Naive thymus-derived CD8-positive, alpha-beta T cell (primary cell): ENCODE results near the gene WNK3. TPM values are rescaled to one million over a fixed set of nuclear protein-coding genes. Genes with fewer than 3 reads are reported as not detected.
"Not testable (repeated sequence)": the region's sequence is repeated elsewhere in the genome, so short reads cannot be mapped to it uniquely, and the experiment has no call there.

Experiments used
- ATAC-seq, 2 donors: fragments of 150-1000 bp; cut with Tn5 transposase in 1 of 2; sonication (Bioruptor Pico), chemical (Tn5 transposase) in 1 of 2; 1 replicate in 1 of 2; 2 replicates in 1 of 2; pipeline ENCODE4 v1.10.0; 2021; ENCODE audit warnings: mild to moderate bottlenecking in 2 of 2, moderate library complexity in 2 of 2
- POLR2A ChIA-PET: fragments of 350-600 bp; sonication (Branson Sonifier 250); formaldehyde crosslinking; loops from one replicate; lab custom pipeline; 2021; ENCODE audit warnings: antibody characterized with exemption; lab: Charles Lee
- DNase-seq, 10 donors: peaks; one replicate each; pipeline versions ENCODE4 v3.0.0 to v3.0.0-alpha.2; 2020 to 2022
- H3K27ac Mint-ChIP-seq, 10 donors: one replicate each; pipeline ENCODE4 v1.8.0; 2020 to 2022; ENCODE audit warnings: mild to moderate bottlenecking in 10 of 10, mixed read lengths in 10 of 10, moderate library complexity in 4 of 10, inconsistent platforms in 1 of 10
- H3K27me3 Mint-ChIP-seq, 5 donors: one replicate each; pipeline ENCODE4 v1.8.0; 2021 to 2022; ENCODE audit warnings: mixed read lengths in 5 of 5
- H3K36me3 Mint-ChIP-seq, 3 donors: one replicate each; pipeline ENCODE4 v1.8.0; 2020 to 2022; ENCODE audit warnings: mixed read lengths in 3 of 3, mild to moderate bottlenecking in 2 of 3, inconsistent platforms in 1 of 3
- H3K4me1 Mint-ChIP-seq, 4 donors: one replicate each; pipeline ENCODE4 v1.8.0; 2021 to 2022; ENCODE audit warnings: mixed read lengths in 4 of 4
- H3K4me3 Mint-ChIP-seq, 10 donors: one replicate each; pipeline ENCODE4 v1.8.0; 2020 to 2022; ENCODE audit warnings: mild to moderate bottlenecking in 10 of 10, mixed read lengths in 10 of 10, moderate library complexity in 6 of 10, inconsistent platforms in 1 of 10
- H3K9me3 Mint-ChIP-seq, 9 donors: one replicate each; pipeline ENCODE4 v1.8.0; 2020 to 2022; ENCODE audit warnings: mixed read lengths in 9 of 9, mild to moderate bottlenecking in 3 of 9, inconsistent platforms in 1 of 9, moderate library complexity in 1 of 9
- polyA plus RNA-seq, 3 donors: library from polyadenylated mRNA; unstranded; fragments of 300-500 nt; fragmentation: Illumina TruSeq; gene quantifications; one replicate each; pipeline ENCODE4 v1.2.3, GENCODE V29; 2021
- total RNA-seq, 8 experiments: library from RNA in 2 of 8; stranded (reverse) in 2 of 8; gene quantifications; one replicate each; pipeline ENCODE4 v1.2.3 and lab custom pipeline; 2021 to 2026

The WNK3 gene
- total RNA-seq = 1 to 10 TPM in 1 of 2 experiments, under 1 TPM in 1; 0.88 to 1.2 TPM
- polyA plus RNA-seq = under 1 TPM; 0.25 to 0.46 (median 0.26) TPM
- total RNA-seq (lab: John Stamatoyannopoulos, UW) = 2.1 to 4.4 (median 2.8) reads per million in 6 experiments

GRCh38 chrX:54357414-54358377, at the start of gene WNK3:
TSS of gene WNK3 (minus strand) at chrX:54358046.
- Mint-ChIP-seq H3K9me3 (peaks cover 0 to 3% (median 0%) of the 10 kb centered on the region in 9 donors), H3K4me1 (peaks cover 11 to 22% (median 21%) of the 10 kb centered on the region in 4 donors), H3K27ac (peak within 1 kb of the TSS in 8 of 10 donors; percentile 37 to 85 (median 68)), H3K4me3 (peak within 1 kb of the TSS; percentile 81 to 97 (median 90)), H3K36me3 (no peaks in the 10 kb centered on the region), H3K27me3 (peaks cover 8 to 31% (median 18%) of the 10 kb centered on the region in 5 donors)
- POLR2A ChIA-PET = interaction anchor here (0.8 kb wide), 1 partner anchor 82 kb away, joined by 3 read pairs; the partner anchor contains the start of gene TSR2
- DNase-seq = peak; percentile 4 to 68 (median 26)
- ATAC-seq = peak; percentile 70 to 80

DNA sequence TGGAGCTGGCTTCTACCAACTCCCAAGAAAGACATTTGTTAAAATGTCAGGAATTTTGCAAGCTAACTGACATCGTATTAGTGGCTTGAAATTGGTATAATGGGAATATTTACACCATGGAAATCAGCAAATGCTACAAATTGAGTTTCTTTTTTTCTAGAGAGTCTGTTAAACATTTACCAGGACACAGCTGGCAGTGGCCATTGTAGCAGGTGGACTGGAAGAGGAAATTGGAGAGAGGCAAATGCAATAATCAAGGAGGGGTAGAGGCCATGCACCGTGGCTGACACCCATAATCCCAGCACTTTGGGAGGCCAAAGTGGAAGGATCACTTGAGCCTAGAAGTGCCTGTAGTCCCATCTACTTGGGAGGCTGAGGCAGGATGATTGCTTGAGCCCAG, 49.4 kb upstream of the WNK3 start:
- no peak for ATAC-seq
- H3K27me3 Mint-ChIP-seq = peaks cover 5 to 18% (median 10%) of the 10 kb centered on the region in 5 donors
- no peak for DNase-seq
- peaks cover 0 to 9% (median 4%) of the 10 kb centered on the region in 4 donors for H3K4me1 Mint-ChIP-seq
- POLR2A ChIA-PET = no interaction called here
- no peaks in the 10 kb centered on the region for H3K36me3 Mint-ChIP-seq
- H3K4me3 Mint-ChIP-seq = no peak overlapping the region
- no peaks in the 10 kb centered on the region for H3K9me3 Mint-ChIP-seq
- no peak overlapping the region for H3K27ac Mint-ChIP-seq

DNA sequence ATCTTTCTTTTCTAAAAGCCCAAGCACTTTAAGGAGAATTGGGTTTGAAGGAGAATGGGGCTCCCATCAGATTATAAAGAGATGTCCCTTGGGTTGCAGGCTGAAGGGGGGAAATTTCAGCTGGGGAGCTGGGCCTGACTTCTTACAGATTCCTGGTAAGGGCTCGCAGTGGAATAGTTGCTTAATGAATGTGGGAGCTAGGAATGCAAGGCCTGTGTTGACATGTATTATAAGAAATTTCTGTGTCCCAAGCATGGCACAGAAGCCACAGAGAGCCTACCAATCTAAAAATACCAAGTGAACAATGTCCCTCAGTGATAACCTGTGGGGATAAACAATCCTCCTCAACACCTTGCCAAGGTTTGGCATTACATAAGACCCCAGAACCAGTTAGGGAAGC, 39.3 kb upstream of the WNK3 start:
- H3K4me1 Mint-ChIP-seq = no peaks in the 10 kb centered on the region
- no peak overlapping the region for H3K4me3 Mint-ChIP-seq
- ATAC-seq = no peak
- no peaks in the 10 kb centered on the region for H3K36me3 Mint-ChIP-seq
- POLR2A ChIA-PET = no interaction called here
- peaks cover 0 to 6% (median 0%) of the 10 kb centered on the region in 9 donors for H3K9me3 Mint-ChIP-seq
- peak overlapping the region in 1 of 10 donors; percentile 56 for H3K27ac Mint-ChIP-seq
- no peak for DNase-seq
- peaks cover 0 to 4% (median 0%) of the 10 kb centered on the region in 5 donors for H3K27me3 Mint-ChIP-seq

DNA sequence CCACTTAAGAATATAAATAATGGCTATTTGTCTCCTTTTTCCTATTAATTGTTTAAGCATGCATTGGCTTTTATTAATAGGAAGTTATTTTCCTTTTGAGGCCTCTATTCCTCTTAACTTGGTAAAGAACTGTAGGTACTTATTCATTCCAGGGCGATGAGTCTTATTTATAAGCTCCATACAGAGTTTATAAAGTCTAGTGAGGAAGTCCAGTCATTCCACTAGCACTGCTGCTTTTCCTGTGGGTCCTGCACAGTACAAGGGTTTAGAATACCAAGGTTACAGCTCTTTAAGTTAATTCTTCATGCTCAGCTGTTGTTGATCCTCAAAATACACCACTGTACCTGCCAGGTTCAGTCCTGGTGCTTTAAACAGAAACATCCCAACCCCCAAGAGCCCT, 28.5 kb upstream of the WNK3 start:
- POLR2A ChIA-PET = interaction anchor here (1.0 kb wide), 1 partner anchor 8 kb away, joined by 5 read pairs; no protein-coding TSS in a partner anchor
- no peak for ATAC-seq
- Mint-ChIP-seq H3K4me1 (no peaks in the 10 kb centered on the region), H3K4me3 (no peak overlapping the region), H3K27ac (no peak overlapping the region), H3K27me3 (no peaks in the 10 kb centered on the region), H3K36me3 (no peaks in the 10 kb centered on the region), H3K9me3 (no peaks in the 10 kb centered on the region)
- no peak for DNase-seq

GRCh38 chrX:54384661-54385060, 26.8 kb upstream of the WNK3 start:
- H3K36me3 Mint-ChIP-seq, H3K4me1 Mint-ChIP-seq, DNase-seq, H3K9me3 Mint-ChIP-seq, ATAC-seq, H3K4me3 Mint-ChIP-seq, POLR2A ChIA-PET, H3K27me3 Mint-ChIP-seq: not testable (repeated sequence)
- H3K27ac Mint-ChIP-seq = peak overlapping the region in 1 of 10 donors; percentile 17

- Mint-ChIP-seq H3K27me3 (peaks cover 8 to 31% (median 18%) of the 10 kb centered on the region in 5 donors), H3K9me3 (peaks cover 0 to 1% (median 0%) of the 10 kb centered on the region in 9 donors), H3K4me3 (peak overlapping the region; percentile 38 to 97 (median 90)), H3K4me1 (peaks cover 11 to 22% (median 21%) of the 10 kb centered on the region in 4 donors), H3K36me3 (no peaks in the 10 kb centered on the region), H3K27ac (no peak overlapping the region)
- ATAC-seq (no peak), DNase-seq (no peak)
- POLR2A ChIA-PET = interaction anchor here (0.5 kb wide), 1 partner anchor 1126 kb away, joined by 3 read pairs; no protein-coding TSS in a partner anchor
Measured at GRCh38 chrX:54359408-54359807, 1.6 kb upstream of the WNK3 start.

GRCh38 chrX:54358424-54359211, 772 bp upstream of the WNK3 start:
- H3K27ac Mint-ChIP-seq = peak overlapping the region in 7 of 10 donors; percentile 34 to 83 (median 69)
- ATAC-seq (peak; percentile 62 to 65), DNase-seq (peak in 9 of 10 donors; percentile 27 to 68 (median 42))
- H3K4me1 Mint-ChIP-seq = peaks cover 11 to 22% (median 21%) of the 10 kb centered on the region in 4 donors
- no peaks in the 10 kb centered on the region for H3K36me3 Mint-ChIP-seq
- H3K9me3 Mint-ChIP-seq = peaks cover 0 to 1% (median 0%) of the 10 kb centered on the region in 9 donors
- POLR2A ChIA-PET = no interaction called here
- peak overlapping the region; percentile 81 to 97 (median 90) for H3K4me3 Mint-ChIP-seq
- H3K27me3 Mint-ChIP-seq = peaks cover 8 to 31% (median 18%) of the 10 kb centered on the region in 5 donors

DNA sequence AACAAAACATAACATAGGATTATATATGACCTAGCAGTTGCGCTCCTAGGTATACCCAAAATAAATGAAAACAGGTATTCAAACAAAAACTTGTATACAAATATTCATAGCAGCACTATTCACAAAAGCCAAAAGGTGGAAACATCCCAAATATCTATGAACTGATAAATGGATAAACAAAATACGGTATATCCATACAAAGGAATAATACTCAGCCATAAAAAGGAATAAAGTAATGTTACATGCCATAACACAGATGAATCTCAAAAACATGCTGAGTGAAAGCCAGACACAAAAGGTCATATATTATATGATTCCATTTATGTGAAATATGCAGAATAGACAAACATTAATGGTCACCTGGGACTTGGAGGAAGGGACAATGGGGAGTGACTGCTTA, 5.2 kb downstream of the WNK3 start:
- POLR2A ChIA-PET = no interaction called here
- peaks cover 10 to 12% (median 10%) of the 10 kb centered on the region in 4 donors for H3K4me1 Mint-ChIP-seq
- H3K36me3 Mint-ChIP-seq = no peaks in the 10 kb centered on the region
- peaks cover 0 to 19% (median 9%) of the 10 kb centered on the region in 5 donors for H3K27me3 Mint-ChIP-seq
- H3K4me3 Mint-ChIP-seq = no peak overlapping the region
- ATAC-seq = no peak
- H3K9me3 Mint-ChIP-seq = peaks cover 0 to 11% (median 0%) of the 10 kb centered on the region in 9 donors
- DNase-seq = no peak
- no peak overlapping the region for H3K27ac Mint-ChIP-seq

GRCh38 chrX:54337383-54337782, 20.5 kb downstream of the WNK3 start:
- POLR2A ChIA-PET, H3K4me3 Mint-ChIP-seq, H3K27me3 Mint-ChIP-seq, H3K36me3 Mint-ChIP-seq, ATAC-seq, H3K27ac Mint-ChIP-seq, H3K4me1 Mint-ChIP-seq, DNase-seq, H3K9me3 Mint-ChIP-seq: not testable (repeated sequence)

DNA sequence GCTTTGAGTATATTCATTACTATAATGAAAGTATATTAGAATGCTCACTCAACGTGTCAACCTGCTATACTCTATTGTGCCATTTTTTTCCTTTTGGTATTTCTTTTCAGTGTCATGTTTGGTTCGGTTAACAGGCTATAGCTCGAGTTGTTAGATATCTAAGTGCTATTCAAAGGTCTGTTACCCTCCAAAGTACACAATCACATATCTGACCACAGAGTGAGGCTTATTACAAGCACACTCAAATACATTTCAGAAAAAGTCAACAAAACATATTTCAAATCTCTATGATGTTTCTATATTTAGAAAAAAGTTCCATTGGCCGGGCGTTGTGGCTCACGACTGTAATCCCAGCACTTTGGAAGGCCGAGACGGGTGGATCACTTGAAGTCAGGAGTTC, 32.8 kb downstream of the WNK3 start:
- POLR2A ChIA-PET = no interaction called here
- no peaks in the 10 kb centered on the region for H3K4me1 Mint-ChIP-seq
- no peak for DNase-seq
- no peak overlapping the region for H3K27ac Mint-ChIP-seq
- ATAC-seq = no peak
- H3K9me3 Mint-ChIP-seq = no peaks in the 10 kb centered on the region
- no peaks in the 10 kb centered on the region for H3K27me3 Mint-ChIP-seq
- no peaks in the 10 kb centered on the region for H3K36me3 Mint-ChIP-seq
- H3K4me3 Mint-ChIP-seq = no peak overlapping the region

- Mint-ChIP-seq H3K4me1 (no peaks in the 10 kb centered on the region), H3K27ac (no peak overlapping the region), H3K27me3 (peaks cover 0 to 1% (median 0%) of the 10 kb centered on the region in 5 donors), H3K4me3 (no peak overlapping the region), H3K9me3 (no peaks in the 10 kb centered on the region), H3K36me3 (no peaks in the 10 kb centered on the region)
- DNase-seq = no peak
- ATAC-seq = no peak
- POLR2A ChIA-PET = no interaction called here
Measured at GRCh38 chrX:54320067-54320466, 37.8 kb downstream of the WNK3 start.

GRCh38 chrX:54306379-54306778, 51.5 kb downstream of the WNK3 start:
- H3K4me3 Mint-ChIP-seq = no peak overlapping the region
- POLR2A ChIA-PET = no interaction called here
- H3K27me3 Mint-ChIP-seq = peaks cover 0 to 2% (median 0%) of the 10 kb centered on the region in 5 donors
- ATAC-seq (no peak), DNase-seq (no peak)
- H3K36me3 Mint-ChIP-seq = peaks cover 0 to 4% (median 0%) of the 10 kb centered on the region in 3 donors
- no peaks in the 10 kb centered on the region for H3K9me3 Mint-ChIP-seq
- no peak overlapping the region for H3K27ac Mint-ChIP-seq
- no peaks in the 10 kb centered on the region for H3K4me1 Mint-ChIP-seq
